ENCODE measurements around the gene CITED2.
A peak's percentile ranks its signal among the peaks of the same experiment; 100 is the strongest.

The CITED2 gene

DNA sequence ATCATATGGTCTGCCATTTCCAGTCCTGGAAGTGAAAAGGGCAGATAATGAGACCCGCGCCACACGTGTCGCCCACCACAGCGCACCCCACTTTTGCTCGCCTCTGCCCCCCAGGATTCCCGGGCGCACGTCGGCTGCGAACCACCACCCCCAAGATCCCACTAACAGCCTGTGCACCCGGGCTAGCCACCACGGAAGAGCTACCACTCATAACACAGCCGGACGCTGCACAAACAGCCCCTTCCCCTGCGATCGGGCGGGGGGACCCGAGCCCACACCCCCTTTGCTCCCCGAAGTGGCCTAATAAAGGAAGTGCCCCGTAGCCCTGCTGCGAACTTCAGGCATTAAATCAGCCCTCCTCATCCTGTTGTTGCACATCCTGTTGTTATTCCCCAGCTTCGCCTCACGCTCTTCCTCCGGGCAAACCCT is 506 bp downstream of the CITED2 start:
- H3K4me3 ChIP-seq (ENCODE audit: low read depth, low read length), result peak overlapping the region; percentile 98
- TF ChIP-seq, protein P1, sequence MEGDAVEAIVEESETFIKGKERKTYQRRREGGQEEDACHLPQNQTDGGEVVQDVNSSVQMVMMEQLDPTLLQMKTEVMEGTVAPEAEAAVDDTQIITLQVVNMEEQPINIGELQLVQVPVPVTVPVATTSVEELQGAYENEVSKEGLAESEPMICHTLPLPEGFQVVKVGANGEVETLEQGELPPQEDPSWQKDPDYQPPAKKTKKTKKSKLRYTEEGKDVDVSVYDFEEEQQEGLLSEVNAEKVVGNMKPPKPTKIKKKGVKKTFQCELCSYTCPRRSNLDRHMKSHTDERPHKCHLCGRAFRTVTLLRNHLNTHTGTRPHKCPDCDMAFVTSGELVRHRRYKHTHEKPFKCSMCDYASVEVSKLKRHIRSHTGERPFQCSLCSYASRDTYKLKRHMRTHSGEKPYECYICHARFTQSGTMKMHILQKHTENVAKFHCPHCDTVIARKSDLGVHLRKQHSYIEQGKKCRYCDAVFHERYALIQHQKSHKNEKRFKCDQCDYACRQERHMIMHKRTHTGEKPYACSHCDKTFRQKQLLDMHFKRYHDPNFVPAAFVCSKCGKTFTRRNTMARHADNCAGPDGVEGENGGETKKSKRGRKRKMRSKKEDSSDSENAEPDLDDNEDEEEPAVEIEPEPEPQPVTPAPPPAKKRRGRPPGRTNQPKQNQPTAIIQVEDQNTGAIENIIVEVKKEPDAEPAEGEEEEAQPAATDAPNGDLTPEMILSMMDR (IDR thresholded peaks at IDR 0.05; ENCODE audit: low read depth, low read length), result no peak

DNA sequence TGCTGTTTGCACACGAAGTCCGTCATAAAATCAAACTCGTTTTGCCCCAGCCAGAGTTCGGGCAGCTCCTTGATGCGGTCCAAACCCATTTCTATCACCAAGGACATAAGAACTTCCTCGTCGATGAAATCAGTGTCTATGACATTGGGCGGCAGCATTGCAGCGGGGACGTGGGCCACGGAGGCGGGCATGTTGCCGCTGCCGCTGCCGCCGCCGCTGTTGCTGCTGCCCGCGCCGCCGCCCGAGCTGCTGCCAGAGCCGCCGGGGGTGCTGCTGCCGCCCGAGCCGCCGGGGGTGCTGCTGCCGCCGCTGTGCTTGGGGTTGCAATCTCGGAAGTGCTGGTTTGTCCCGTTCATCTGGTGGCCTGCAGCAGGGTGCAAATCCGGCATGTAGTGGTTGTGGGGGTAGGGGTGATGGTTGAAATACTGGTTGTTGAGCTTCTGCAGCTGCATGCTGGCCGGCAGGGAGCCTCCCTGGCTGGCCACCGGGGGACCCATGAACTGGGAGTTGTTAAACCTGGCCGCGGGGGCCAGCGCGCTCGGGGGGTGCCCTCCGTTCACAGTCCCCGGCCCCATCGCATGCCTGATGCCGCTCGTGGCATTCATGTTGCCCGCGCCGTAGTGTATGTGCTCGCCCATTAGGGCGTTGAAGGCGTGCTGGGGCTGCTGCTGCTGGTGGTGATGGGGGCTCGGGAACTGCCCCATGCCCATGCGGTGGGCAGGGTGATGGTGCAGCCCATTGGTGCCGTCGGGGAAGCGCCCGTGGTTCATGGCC is 1.1 kb downstream of the CITED2 start:
- peak overlapping the region; percentile 98 for H3K4me3 ChIP-seq (ENCODE audit: low read depth, low read length)
- TF ChIP-seq, protein P1 (IDR thresholded peaks at IDR 0.05; ENCODE audit: low read depth, low read length), result no peak

DNA sequence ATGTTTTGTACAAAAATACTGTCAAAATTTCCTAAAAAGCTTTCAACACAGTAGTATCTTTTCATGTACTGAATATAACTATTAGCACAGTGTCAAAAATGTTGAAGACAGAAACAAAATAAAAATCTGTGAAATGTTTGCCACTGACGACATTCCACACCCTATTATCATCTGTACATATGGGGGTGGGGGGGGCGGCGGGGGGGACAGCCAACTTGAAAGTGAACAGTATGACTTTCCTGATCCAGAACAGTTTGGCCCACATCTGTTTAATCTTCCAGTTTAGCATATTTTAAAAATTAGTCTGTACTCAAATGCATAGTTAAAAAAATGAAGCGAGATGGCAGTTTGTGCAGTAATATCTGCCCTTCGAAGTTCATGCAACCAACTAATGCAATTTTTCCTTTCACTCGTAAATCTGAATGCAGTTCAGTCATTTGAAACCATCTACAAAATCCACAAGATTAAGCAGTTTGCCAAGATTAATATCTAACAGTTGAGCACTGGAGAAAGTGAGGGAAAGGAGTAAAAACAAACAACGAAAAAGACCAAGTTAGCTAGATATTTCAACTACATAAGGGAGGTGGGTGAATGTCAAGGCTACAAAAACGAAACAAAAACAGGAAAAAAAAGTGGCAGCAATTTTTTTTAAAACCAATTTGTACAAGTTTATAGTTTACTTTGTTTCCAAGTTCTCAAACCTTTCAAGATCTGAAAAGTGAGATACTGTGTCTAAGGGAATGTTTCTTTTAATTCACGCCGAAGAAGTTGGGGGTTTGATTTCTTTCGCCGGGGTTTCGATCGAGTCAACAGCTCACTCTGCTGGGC is 1.9 kb downstream of the CITED2 start:
- peak overlapping the region; percentile 98 for H3K4me3 ChIP-seq (ENCODE audit: low read depth, low read length)
- TF ChIP-seq, protein P1 (IDR thresholded peaks at IDR 0.05; ENCODE audit: low read depth, low read length), result no peak

DNA sequence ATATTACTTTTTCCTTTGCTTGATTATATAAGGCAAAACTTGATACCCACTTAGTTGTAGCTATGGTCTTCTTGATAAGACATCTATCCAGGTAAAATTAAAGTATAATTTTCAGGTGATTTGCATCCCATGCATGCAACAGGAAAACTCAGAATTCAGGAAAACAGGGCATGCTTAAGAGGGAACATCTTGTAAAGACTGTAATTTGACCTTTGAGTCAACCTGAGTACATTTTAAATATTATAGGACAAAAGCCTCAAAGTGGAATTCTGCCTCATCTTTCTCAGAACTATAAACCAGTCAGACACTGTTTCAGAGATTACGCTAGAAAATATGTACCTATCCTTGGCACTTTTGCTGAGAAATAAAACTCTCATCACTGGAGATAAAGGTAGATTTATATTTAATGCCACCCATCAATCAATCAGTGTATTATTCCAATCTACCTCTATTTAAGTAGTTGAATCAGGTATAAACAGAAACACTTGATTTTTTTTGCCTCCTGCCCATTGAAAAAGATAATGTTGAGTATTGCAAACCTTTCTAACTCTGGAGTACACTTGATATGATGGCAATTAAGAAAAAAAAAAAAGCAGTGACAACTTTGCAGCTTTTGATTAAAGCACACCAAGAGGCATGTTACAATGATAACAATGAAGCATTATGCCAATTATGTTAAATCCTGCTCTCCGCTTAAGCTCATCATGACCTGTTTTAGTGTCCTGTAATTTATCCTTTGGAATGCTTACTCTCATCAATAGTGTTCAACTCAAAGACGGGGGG is 2.8 kb downstream of the CITED2 start:
- peak overlapping the region; percentile 98 for H3K4me3 ChIP-seq (ENCODE audit: low read depth, low read length)

DNA sequence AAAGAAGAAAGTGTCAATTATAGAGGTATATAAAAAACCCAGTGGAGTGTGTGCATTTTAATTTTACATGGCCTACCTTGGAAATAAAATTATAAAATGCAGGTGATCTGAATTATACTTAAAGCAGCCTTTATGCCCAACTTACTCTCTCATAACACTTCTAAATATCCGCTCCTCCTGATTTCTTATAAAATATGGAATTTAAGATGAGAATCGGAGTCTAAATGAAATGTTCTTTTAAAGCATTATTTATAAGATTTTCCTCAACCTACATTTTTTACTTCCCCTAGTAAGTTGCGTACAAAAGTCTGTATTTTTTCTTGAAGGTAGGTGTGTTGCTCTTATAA is 3.5 kb downstream of the CITED2 start:
- TF ChIP-seq, protein P1 (IDR thresholded peaks at IDR 0.05; ENCODE audit: low read depth, low read length), result no peak
- peak overlapping the region; percentile 98 for H3K4me3 ChIP-seq (ENCODE audit: low read depth, low read length)

More for the DNA sequence above, 2.8 kb downstream of the CITED2 start:
- TF ChIP-seq, protein P1 (IDR thresholded peaks at IDR 0.05; ENCODE audit: low read depth, low read length), result no peak

DNA sequence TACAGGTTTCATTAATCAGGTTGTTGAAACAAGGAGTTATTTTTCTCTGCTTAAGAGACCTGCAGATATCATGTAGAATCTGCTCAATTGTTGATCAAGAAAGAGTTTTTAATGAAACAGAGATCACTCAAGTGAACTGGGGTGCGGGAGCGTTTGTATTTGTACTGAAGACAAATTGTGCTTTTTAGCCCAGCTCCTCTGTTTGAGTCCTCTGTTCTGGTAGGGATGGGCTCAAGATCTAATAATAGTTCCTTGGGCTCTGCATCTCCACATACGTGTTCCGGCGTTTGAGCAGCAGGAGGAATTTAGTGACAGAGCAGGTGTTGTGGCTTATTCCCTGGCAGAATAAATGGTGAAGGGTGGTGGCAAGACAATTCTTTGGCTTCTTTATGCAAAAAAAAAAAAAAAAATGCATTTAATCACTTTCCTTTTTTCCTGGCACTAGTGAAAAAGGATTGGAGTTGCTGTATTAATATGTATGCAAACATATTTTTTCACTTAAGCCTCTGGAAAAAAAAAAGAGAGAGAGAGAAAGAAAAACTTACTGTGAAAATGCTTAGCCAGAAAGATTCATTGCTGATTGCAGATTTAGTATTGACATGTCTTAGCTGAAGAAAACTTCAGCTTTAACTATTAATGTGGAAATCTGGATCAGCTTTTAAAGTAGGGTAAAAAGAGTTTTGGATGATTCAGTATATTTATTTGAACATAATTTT is 4.0 kb downstream of the CITED2 start:
- no peak overlapping the region; the same call in 1 of the 2 replicates for H3K4me3 ChIP-seq (ENCODE audit: low read depth, low read length)
- TF ChIP-seq, protein P1 (IDR thresholded peaks at IDR 0.05; ENCODE audit: low read depth, low read length), result no peak
